Fibroblast of the aortic adventitia (primary cell): ENCODE data around the gene PDLIM4. TPM values are rescaled to one million over a fixed set of nuclear protein-coding genes. Genes with fewer than 3 reads are reported as not detected.

Experiments
- DNase-seq: peaks from one replicate; pipeline ENCODE4 v3.0.0-alpha.2; 2010; ENCODE audit warnings: low read depth
- H3K4me3 ChIP-seq: 2 replicates; pipeline ENCODE4 v1.5.1; 2011; ENCODE audit warnings: low read depth, mild to moderate bottlenecking, control low read depth, low read length, moderate library complexity
- CTCF ChIP-seq: IDR thresholded peaks from 2 replicates; pipeline ENCODE4 v1.5.1; 2011; ENCODE audit warnings: mild to moderate bottlenecking, low read length, control low read depth, inconsistent platforms; ENCODE audit not compliant: insufficient read depth
- total RNA-seq: library from RNA; depleted of rRNA; stranded (reverse); fragments of >200 nt; gene quantifications from 2 replicates; pipeline ENCODE4 v1.2.3, GENCODE V29; 2012; ENCODE audit warnings: low replicate concordance

The PDLIM4 gene
- total RNA-seq, 1 donor: 41.8 TPM

- TF ChIP-seq CTCF: no peak
- H3K4me3 ChIP-seq: no peak overlapping the region
- DNase-seq: no peak
Measured at GRCh38 chr5:132256783-132257130, 739 bp upstream of the PDLIM4 start.

GRCh38 chr5:132258102-132259068 is 889 bp downstream of the PDLIM4 start:
- DNase-seq: peak; percentile 46
- H3K4me3 ChIP-seq: peak overlapping the region; percentile 81
- TF ChIP-seq CTCF: no peak

GRCh38 chr5:132259069-132259851 is 1.8 kb downstream of the PDLIM4 start:
- peak overlapping the region; percentile 81 for H3K4me3 ChIP-seq
- DNase-seq: peak; percentile 86
- TF ChIP-seq CTCF: no peak

- no peak for DNase-seq
- peak overlapping the region; percentile 81 for H3K4me3 ChIP-seq
- TF ChIP-seq CTCF: no peak
Measured at GRCh38 chr5:132260051-132260450, 2.6 kb downstream of the PDLIM4 start.

- no peak for TF ChIP-seq CTCF
- peak; percentile 80 for DNase-seq
- no peak overlapping the region for H3K4me3 ChIP-seq
Measured at GRCh38 chr5:132260714-132261551, 3.4 kb downstream of the PDLIM4 start.
